ENCODE data around the gene DSG3. TPM values are rescaled to one million over a fixed set of nuclear protein-coding genes. Genes with fewer than 3 reads are reported as not detected.
A peak's percentile ranks its signal among the peaks of the same experiment; 100 is the strongest.

DSG3 gene
- total and polyA plus RNA-seq, 2 of the 13 experiments (the other 11 are each of a cell fraction or from before 2014, with no cell fraction given), result not detected

- TF ChIP-seq THAP7 (CRISPR knock-in tag; IDR thresholded peaks at IDR 0.05) (no peak), KLF15 (CRISPR knock-in tag; IDR thresholded peaks at IDR 0.05; ENCODE audit: borderline replicate concordance) (no peak), GZF1 (CRISPR knock-in tag; IDR thresholded peaks at IDR 0.05) (no peak), TFDP1 (CRISPR knock-in tag; IDR thresholded peaks at IDR 0.05; ENCODE audit: borderline replicate concordance) (peak; percentile 65; the same call in 1 of the 2 replicates), ATF2 (CRISPR knock-in tag; IDR thresholded peaks at IDR 0.05) (peak; percentile 99), ZBTB7B (CRISPR knock-in tag; IDR thresholded peaks at IDR 0.05) (peak; percentile 82; the same call in 1 of the 2 replicates), HDAC1 (CRISPR knock-in tag; IDR thresholded peaks at IDR 0.05) (peak; percentile 85; the same call in 1 of the 2 replicates), PRDM15 (CRISPR knock-in tag; IDR thresholded peaks at IDR 0.05) (no peak), ZNF614 (CRISPR knock-in tag; IDR thresholded peaks at IDR 0.05; ENCODE audit: borderline replicate concordance) (peak; percentile 80; the same call in 1 of the 2 replicates), TEAD2 (CRISPR knock-in tag; IDR thresholded peaks at IDR 0.05) (0 out of 2 replicates have a peak, but pooled peaks have one; percentile 64), GPBP1L1 (CRISPR knock-in tag; IDR thresholded peaks at IDR 0.05) (no peak), ZNF572 (CRISPR knock-in tag; IDR thresholded peaks at IDR 0.05) (no peak), ZNF10 (CRISPR knock-in tag; IDR thresholded peaks at IDR 0.05; ENCODE audit: borderline replicate concordance, low read depth) (no peak), ZNF510 (CRISPR knock-in tag; IDR thresholded peaks at IDR 0.05; ENCODE audit: low read depth) (no peak), E2F5 (CRISPR knock-in tag; conservative IDR thresholded peaks at IDR 0.05) (no peak), CSRNP1 (CRISPR knock-in tag; IDR thresholded peaks at IDR 0.05) (peak; percentile 66; the same call in 1 of the 2 replicates), MAZ (IDR thresholded peaks at IDR 0.05; ENCODE audit: borderline replicate concordance, low read depth, low read length) (no peak), MAZ (CRISPR knock-in tag; IDR thresholded peaks at IDR 0.05; ENCODE audit: low read depth) (no peak)
Observed at GRCh38 chr18:31512203-31512764, 64.7 kb downstream of the DSG3 start (continued).
